HEK293 (cell line): Measurements from ENCODE around the gene COL13A1.

ENCODE experiments used
- BCL11A ChIP-seq: fragments of 450-650 bp; formaldehyde crosslinking; IDR thresholded peaks from 2 replicates; pipeline ENCODE4 v1.5.1; 2016; ENCODE audit warnings: low read depth, missing biosample characterization, missing genetic modification characterization
- EGR2 ChIP-seq: fragments of 450-650 bp; formaldehyde crosslinking; IDR thresholded peaks from 2 replicates; pipeline ENCODE4 v1.5.1; 2016; ENCODE audit warnings: low read depth, missing biosample characterization, missing genetic modification characterization
- HOXC10 ChIP-seq: sonication (generic); formaldehyde crosslinking; IDR thresholded peaks from 2 replicates; pipeline ENCODE4 v1.8.1; 2023; ENCODE audit warnings: mild to moderate bottlenecking, missing genetic modification reagents
- IKZF3 ChIP-seq: fragments of 450-650 bp; IDR thresholded peaks from 2 replicates; pipeline ENCODE4 v1.5.0; 2018; ENCODE audit warnings: missing biosample characterization, mild to moderate bottlenecking, missing genetic modification characterization, moderate library complexity
- OSR2 ChIP-seq: fragments of 450-650 bp; formaldehyde crosslinking; IDR thresholded peaks from 2 replicates; pipeline ENCODE4 v1.5.1; 2016; ENCODE audit warnings: missing biosample characterization, missing genetic modification characterization
- SCRT2 ChIP-seq: fragments of 450-650 bp; formaldehyde crosslinking; IDR thresholded peaks from 2 replicates; pipeline ENCODE4 v1.5.1; 2016; ENCODE audit warnings: missing biosample characterization, missing genetic modification characterization
- SP2 ChIP-seq: fragments of 450-650 bp; formaldehyde crosslinking; IDR thresholded peaks from 2 replicates; pipeline ENCODE4 v1.5.1; 2016; ENCODE audit warnings: missing biosample characterization, missing genetic modification characterization
- SP3 ChIP-seq: fragments of 450-650 bp; formaldehyde crosslinking; IDR thresholded peaks from 2 replicates; pipeline ENCODE4 v1.5.1; 2016; ENCODE audit warnings: missing biosample characterization, missing genetic modification characterization
- WT1 ChIP-seq: fragments of 450-650 bp; formaldehyde crosslinking; IDR thresholded peaks from 2 replicates; pipeline ENCODE4 v1.5.1; 2016; ENCODE audit warnings: missing biosample characterization, missing genetic modification characterization
- ZEB2 ChIP-seq: fragments of 450-650 bp; formaldehyde crosslinking; IDR thresholded peaks from 2 replicates; pipeline ENCODE4 v1.5.1; 2016; ENCODE audit warnings: missing biosample characterization, missing genetic modification characterization
- ZFP3 ChIP-seq: fragments of 450-650 bp; formaldehyde crosslinking; IDR thresholded peaks from 2 replicates; pipeline ENCODE4 v1.5.1; 2016; ENCODE audit warnings: low read depth, missing biosample characterization, missing genetic modification characterization
- ZIC2 ChIP-seq: fragments of 450-650 bp; formaldehyde crosslinking; IDR thresholded peaks from 2 replicates; pipeline ENCODE4 v1.5.1; 2016; ENCODE audit warnings: missing biosample characterization, missing genetic modification characterization
- ZNF2 ChIP-seq: fragments of 450-650 bp; formaldehyde crosslinking; IDR thresholded peaks from 2 replicates; pipeline ENCODE4 v1.5.1; 2016; ENCODE audit warnings: missing biosample characterization, missing genetic modification characterization
- ZNF202 ChIP-seq: fragments of 450-650 bp; formaldehyde crosslinking; IDR thresholded peaks from 2 replicates; pipeline ENCODE4 v1.5.1; 2016; ENCODE audit warnings: missing biosample characterization, missing genetic modification characterization, borderline replicate concordance
- ZNF221 ChIP-seq: fragments of 450-650 bp; formaldehyde crosslinking; IDR thresholded peaks from 2 replicates; pipeline ENCODE4 v1.5.1; 2017; ENCODE audit warnings: missing biosample characterization, missing genetic modification characterization, borderline replicate concordance
- ZNF23 ChIP-seq: fragments of 450-650 bp; formaldehyde crosslinking; IDR thresholded peaks from 2 replicates; pipeline ENCODE4 v1.5.1; 2016; ENCODE audit warnings: missing biosample characterization, missing genetic modification characterization, borderline replicate concordance
- ZNF302 ChIP-seq: fragments of 450-650 bp; formaldehyde crosslinking; IDR thresholded peaks from 2 replicates; pipeline ENCODE4 v1.5.1; 2016; ENCODE audit warnings: missing biosample characterization, missing genetic modification characterization, low read depth
- ZNF354C ChIP-seq: fragments of 450-650 bp; formaldehyde crosslinking; IDR thresholded peaks from 2 replicates; pipeline ENCODE4 v1.5.1; 2016; ENCODE audit warnings: missing biosample characterization, missing genetic modification characterization, low read depth, borderline replicate concordance
- ZNF585B ChIP-seq: fragments of 450-650 bp; formaldehyde crosslinking; IDR thresholded peaks from 2 replicates; pipeline ENCODE4 v1.5.1; 2016; ENCODE audit warnings: missing biosample characterization, missing genetic modification characterization
- ZNF624 ChIP-seq: fragments of 450-650 bp; formaldehyde crosslinking; IDR thresholded peaks from 2 replicates; pipeline ENCODE4 v1.5.1; 2017; ENCODE audit warnings: missing biosample characterization, missing genetic modification characterization
- ZNF645 ChIP-seq: fragments of 450-650 bp; formaldehyde crosslinking; IDR thresholded peaks from 2 replicates; pipeline ENCODE4; 2016; ENCODE audit warnings: missing biosample characterization, missing genetic modification characterization
- ZNF654 ChIP-seq: fragments of 450-650 bp; formaldehyde crosslinking; IDR thresholded peaks from 2 replicates; pipeline ENCODE4 v1.5.1; 2016; ENCODE audit warnings: low read depth, missing biosample characterization, missing genetic modification characterization
- ZNF677 ChIP-seq: fragments of 450-650 bp; IDR thresholded peaks from 2 replicates; pipeline ENCODE4 v1.5.0; 2018; ENCODE audit warnings: missing biosample characterization, mild to moderate bottlenecking, missing genetic modification characterization, moderate library complexity
- ZNF747 ChIP-seq: fragments of 450-650 bp; formaldehyde crosslinking; IDR thresholded peaks from 2 replicates; pipeline ENCODE4 v1.5.1; 2016; ENCODE audit warnings: missing biosample characterization, missing genetic modification characterization
- ZNF777 ChIP-seq: fragments of 450-650 bp; formaldehyde crosslinking; IDR thresholded peaks from 2 replicates; pipeline ENCODE4 v1.5.1; 2017; ENCODE audit warnings: missing biosample characterization, missing genetic modification characterization, borderline replicate concordance
- ZNF792 ChIP-seq: fragments of 450-650 bp; formaldehyde crosslinking; IDR thresholded peaks from 2 replicates; pipeline ENCODE4 v1.5.1; 2016; ENCODE audit warnings: missing biosample characterization, missing genetic modification characterization
- ZSCAN23 ChIP-seq: fragments of 450-650 bp; formaldehyde crosslinking; IDR thresholded peaks from 2 replicates; pipeline ENCODE4 v1.5.1; 2016; ENCODE audit warnings: missing biosample characterization, missing genetic modification characterization
- TF ChIP-seq, protein P1 (sequence below): fragments of 450-650 bp; IDR thresholded peaks from 2 replicates; pipeline ENCODE4 v1.5.1; 2018; ENCODE audit warnings: missing biosample characterization, missing genetic modification characterization
- TF ChIP-seq, protein P2 (sequence below): fragments of 450-650 bp; formaldehyde crosslinking; IDR thresholded peaks from 2 replicates; pipeline ENCODE4 v1.5.1; 2016; ENCODE audit warnings: missing biosample characterization, missing genetic modification characterization
- TF ChIP-seq, protein P3 (sequence below): sonication (generic); formaldehyde crosslinking; IDR thresholded peaks from 2 replicates; pipeline ENCODE4 v1.8.1; 2022; ENCODE audit warnings: mild to moderate bottlenecking, moderate library complexity, missing genetic modification reagents
- TF ChIP-seq, protein P4 (sequence below): fragments of 450-650 bp; formaldehyde crosslinking; IDR thresholded peaks from 2 replicates; pipeline ENCODE4 v1.5.1; 2016; ENCODE audit warnings: missing biosample characterization, missing genetic modification characterization

COL13A1 gene

GRCh38 chr10:69801434-69802315 lies at the start of gene COL13A1 (continued):
- TF ChIP-seq ZNF645 (tag by site-specific recombination) (no peak), EGR2 (peak; percentile 96), ZNF792 (tag by site-specific recombination) (no peak), ZNF624 (no peak), ZNF585B (no peak), ZFP3 (tag by site-specific recombination) (peak; percentile 47), IKZF3 (peak; percentile 49; the same call in 1 of the 2 replicates), ZNF354C (tag by site-specific recombination) (no peak), ZIC2 (tag by site-specific recombination) (peak; percentile 83), ZNF677 (tag by site-specific recombination) (no peak), SP3 (peak; percentile 81), ZNF302 (tag by site-specific recombination) (no peak), ZNF202 (no peak), ZNF2 (tag by site-specific recombination) (0 out of 2 replicates have a peak, but pooled peaks have one; percentile 9), ZSCAN23 (no peak), ZNF23 (no peak), ZNF747 (tag by site-specific recombination) (no peak), OSR2 (tag by site-specific recombination) (peak; percentile 88), ZNF221 (tag by site-specific recombination) (no peak), SP2 (peak; percentile 54), WT1 (tag by site-specific recombination) (peak; percentile 87), HOXC10 (CRISPR knock-in tag) (no peak), SCRT2 (no peak), BCL11A (peak; percentile 66; the same call in 1 of the 2 replicates), ZNF654 (no peak), ZEB2 (tag by site-specific recombination) (peak; percentile 85), ZNF777 (tag by site-specific recombination) (0 out of 2 replicates have a peak, but pooled peaks have one; percentile 10)
- TF ChIP-seq, protein P1, sequence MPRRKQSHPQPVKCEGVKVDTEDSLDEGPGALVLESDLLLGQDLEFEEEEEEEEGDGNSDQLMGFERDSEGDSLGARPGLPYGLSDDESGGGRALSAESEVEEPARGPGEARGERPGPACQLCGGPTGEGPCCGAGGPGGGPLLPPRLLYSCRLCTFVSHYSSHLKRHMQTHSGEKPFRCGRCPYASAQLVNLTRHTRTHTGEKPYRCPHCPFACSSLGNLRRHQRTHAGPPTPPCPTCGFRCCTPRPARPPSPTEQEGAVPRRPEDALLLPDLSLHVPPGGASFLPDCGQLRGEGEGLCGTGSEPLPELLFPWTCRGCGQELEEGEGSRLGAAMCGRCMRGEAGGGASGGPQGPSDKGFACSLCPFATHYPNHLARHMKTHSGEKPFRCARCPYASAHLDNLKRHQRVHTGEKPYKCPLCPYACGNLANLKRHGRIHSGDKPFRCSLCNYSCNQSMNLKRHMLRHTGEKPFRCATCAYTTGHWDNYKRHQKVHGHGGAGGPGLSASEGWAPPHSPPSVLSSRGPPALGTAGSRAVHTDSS (tag by site-specific recombination), result peak; percentile 92
- TF ChIP-seq, protein P2, sequence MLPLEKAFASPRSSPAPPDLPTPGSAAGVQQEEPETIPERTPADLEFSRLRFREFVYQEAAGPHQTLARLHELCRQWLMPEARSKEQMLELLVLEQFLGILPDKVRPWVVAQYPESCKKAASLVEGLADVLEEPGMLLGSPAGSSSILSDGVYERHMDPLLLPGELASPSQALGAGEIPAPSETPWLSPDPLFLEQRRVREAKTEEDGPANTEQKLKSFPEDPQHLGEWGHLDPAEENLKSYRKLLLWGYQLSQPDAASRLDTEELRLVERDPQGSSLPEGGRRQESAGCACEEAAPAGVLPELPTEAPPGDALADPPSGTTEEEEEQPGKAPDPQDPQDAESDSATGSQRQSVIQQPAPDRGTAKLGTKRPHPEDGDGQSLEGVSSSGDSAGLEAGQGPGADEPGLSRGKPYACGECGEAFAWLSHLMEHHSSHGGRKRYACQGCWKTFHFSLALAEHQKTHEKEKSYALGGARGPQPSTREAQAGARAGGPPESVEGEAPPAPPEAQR (tag by site-specific recombination), result no peak
- TF ChIP-seq, protein P3, sequence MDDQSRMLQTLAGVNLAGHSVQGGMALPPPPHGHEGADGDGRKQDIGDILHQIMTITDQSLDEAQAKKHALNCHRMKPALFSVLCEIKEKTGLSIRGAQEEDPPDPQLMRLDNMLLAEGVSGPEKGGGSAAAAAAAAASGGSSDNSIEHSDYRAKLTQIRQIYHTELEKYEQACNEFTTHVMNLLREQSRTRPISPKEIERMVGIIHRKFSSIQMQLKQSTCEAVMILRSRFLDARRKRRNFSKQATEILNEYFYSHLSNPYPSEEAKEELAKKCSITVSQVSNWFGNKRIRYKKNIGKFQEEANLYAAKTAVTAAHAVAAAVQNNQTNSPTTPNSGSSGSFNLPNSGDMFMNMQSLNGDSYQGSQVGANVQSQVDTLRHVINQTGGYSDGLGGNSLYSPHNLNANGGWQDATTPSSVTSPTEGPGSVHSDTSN (CRISPR knock-in tag), result no peak
- TF ChIP-seq, protein P4, sequence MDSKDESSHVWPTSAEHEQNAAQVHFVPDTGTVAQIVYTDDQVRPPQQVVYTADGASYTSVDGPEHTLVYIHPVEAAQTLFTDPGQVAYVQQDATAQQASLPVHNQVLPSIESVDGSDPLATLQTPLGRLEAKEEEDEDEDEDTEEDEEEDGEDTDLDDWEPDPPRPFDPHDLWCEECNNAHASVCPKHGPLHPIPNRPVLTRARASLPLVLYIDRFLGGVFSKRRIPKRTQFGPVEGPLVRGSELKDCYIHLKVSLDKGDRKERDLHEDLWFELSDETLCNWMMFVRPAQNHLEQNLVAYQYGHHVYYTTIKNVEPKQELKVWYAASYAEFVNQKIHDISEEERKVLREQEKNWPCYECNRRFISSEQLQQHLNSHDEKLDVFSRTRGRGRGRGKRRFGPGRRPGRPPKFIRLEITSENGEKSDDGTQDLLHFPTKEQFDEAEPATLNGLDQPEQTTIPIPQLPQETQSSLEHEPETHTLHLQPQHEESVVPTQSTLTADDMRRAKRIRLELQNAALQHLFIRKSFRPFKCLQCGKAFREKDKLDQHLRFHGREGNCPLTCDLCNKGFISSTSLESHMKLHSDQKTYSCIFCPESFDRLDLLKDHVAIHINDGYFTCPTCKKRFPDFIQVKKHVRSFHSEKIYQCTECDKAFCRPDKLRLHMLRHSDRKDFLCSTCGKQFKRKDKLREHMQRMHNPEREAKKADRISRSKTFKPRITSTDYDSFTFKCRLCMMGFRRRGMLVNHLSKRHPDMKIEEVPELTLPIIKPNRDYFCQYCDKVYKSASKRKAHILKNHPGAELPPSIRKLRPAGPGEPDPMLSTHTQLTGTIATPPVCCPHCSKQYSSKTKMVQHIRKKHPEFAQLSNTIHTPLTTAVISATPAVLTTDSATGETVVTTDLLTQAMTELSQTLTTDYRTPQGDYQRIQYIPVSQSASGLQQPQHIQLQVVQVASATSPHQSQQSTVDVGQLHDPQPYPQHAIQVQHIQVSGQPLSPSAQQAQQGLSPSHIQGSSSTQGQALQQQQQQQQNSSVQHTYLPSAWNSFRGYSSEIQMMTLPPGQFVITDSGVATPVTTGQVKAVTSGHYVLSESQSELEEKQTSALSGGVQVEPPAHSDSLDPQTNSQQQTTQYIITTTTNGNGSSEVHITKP (tag by site-specific recombination), result peak; percentile 93
